GM20000 (cell line): Measurements from ENCODE around the gene GNAT1.

Experiments
- DNase-seq: peaks from one replicate; pipeline ENCODE4 v3.0.0; 2012; ENCODE audit warnings: low spot score
- CTCF ChIP-seq: IDR thresholded peaks from 2 replicates; pipeline ENCODE4 v1.5.1; 2012; ENCODE audit warnings: mild to moderate bottlenecking, control low read depth; ENCODE audit errors: extremely low read depth, missing control alignments

The GNAT1 gene

GRCh38 chr3:50151728-50152127 lies 39.7 kb upstream of the GNAT1 start:
- no peak for TF ChIP-seq CTCF

GRCh38 chr3:50153782-50154475 lies 37.5 kb upstream of the GNAT1 start:
- DNase-seq: no peak
- TF ChIP-seq CTCF: no peak

More at GRCh38 chr3:50151728-50152127, 39.7 kb upstream of the GNAT1 start:
- no peak for DNase-seq

GRCh38 chr3:50154476-50154839 lies 37.0 kb upstream of the GNAT1 start:
- peak; percentile 31 for TF ChIP-seq CTCF
- no peak for DNase-seq

- peak; percentile 97 for DNase-seq
Observed at GRCh38 chr3:50154840-50155490, 36.4 kb upstream of the GNAT1 start, which contains the start of gene SEMA3F. SEMA3F (plus strand) TSS chr3:50155324; CDS start chr3:50159623, 4,299 bp downstream.

GRCh38 chr3:50155491-50155878 lies 35.9 kb upstream of the GNAT1 start:
- DNase-seq: no peak
- TF ChIP-seq CTCF: no peak

More at GRCh38 chr3:50154840-50155490, 36.4 kb upstream of the GNAT1 start, which contains the start of gene SEMA3F:
- TF ChIP-seq CTCF: no peak

- no peak for TF ChIP-seq CTCF
- DNase-seq: no peak
Observed at GRCh38 chr3:50155891-50156290, 35.5 kb upstream of the GNAT1 start.
